GM21447 (cell line): ENCODE results near the gene ARAP1.
A peak's percentile ranks its signal among the peaks of the same experiment; 100 is the strongest.

ENCODE experiments used
- ATAC-seq: cut with Tn5 transposase; IDR thresholded peaks from one replicate; pipeline ENCODE4 v1.9.1; 2021; ENCODE audit not compliant: unreplicated experiment

ARAP1 gene

GRCh38 chr11:72725724-72726028 lies 26.5 kb downstream of the ARAP1 start:
- ATAC-seq, result no peak

GRCh38 chr11:72724851-72725723 lies 27.1 kb downstream of the ARAP1 start:
- no peak for ATAC-seq

GRCh38 chr11:72724021-72724551 lies 28.1 kb downstream of the ARAP1 start:
- ATAC-seq, result no peak

GRCh38 chr11:72723508-72723907 lies 28.7 kb downstream of the ARAP1 start:
- no peak for ATAC-seq

- ATAC-seq, result peak; percentile 78
These were observed 30.0 kb downstream of the ARAP1 start for GRCh38 chr11:72722050-72722748.

- no peak for ATAC-seq
These were observed 30.5 kb downstream of the ARAP1 start for GRCh38 chr11:72721689-72722049.

GRCh38 chr11:72721276-72721675 lies 30.9 kb downstream of the ARAP1 start:
- no peak for ATAC-seq

- ATAC-seq, result no peak
These were observed 31.4 kb downstream of the ARAP1 start for GRCh38 chr11:72720784-72721183.

GRCh38 chr11:72720047-72720446 lies 32.2 kb downstream of the ARAP1 start:
- no peak for ATAC-seq

- ATAC-seq, result no peak
These were observed 32.7 kb downstream of the ARAP1 start for GRCh38 chr11:72719551-72719950.

- no peak for ATAC-seq
These were observed 33.1 kb downstream of the ARAP1 start for GRCh38 chr11:72719144-72719543.

GRCh38 chr11:72718101-72718501 lies 34.1 kb downstream of the ARAP1 start:
- ATAC-seq, result no peak

- no peak for ATAC-seq
These were observed 35.3 kb downstream of the ARAP1 start for GRCh38 chr11:72716788-72717435.

GRCh38 chr11:72716290-72716689 lies 35.9 kb downstream of the ARAP1 start:
- no peak for ATAC-seq

- ATAC-seq, result no peak
These were observed 39.4 kb downstream of the ARAP1 start for GRCh38 chr11:72712841-72713240.

GRCh38 chr11:72712168-72712751 lies 39.9 kb downstream of the ARAP1 start:
- no peak for ATAC-seq

GRCh38 chr11:72711141-72711540 lies 41.1 kb downstream of the ARAP1 start:
- ATAC-seq, result no peak

- ATAC-seq, result no peak
These were observed 41.9 kb downstream of the ARAP1 start for GRCh38 chr11:72710278-72710677.

- ATAC-seq, result no peak
These were observed 42.5 kb downstream of the ARAP1 start for GRCh38 chr11:72709478-72710238.

GRCh38 chr11:72707032-72707431 lies 45.2 kb downstream of the ARAP1 start:
- ATAC-seq, result no peak

GRCh38 chr11:72706579-72706978 lies 45.6 kb downstream of the ARAP1 start:
- no peak for ATAC-seq
